ENCODE measurements around the gene COMMD1.

COMMD1 gene

DNA sequence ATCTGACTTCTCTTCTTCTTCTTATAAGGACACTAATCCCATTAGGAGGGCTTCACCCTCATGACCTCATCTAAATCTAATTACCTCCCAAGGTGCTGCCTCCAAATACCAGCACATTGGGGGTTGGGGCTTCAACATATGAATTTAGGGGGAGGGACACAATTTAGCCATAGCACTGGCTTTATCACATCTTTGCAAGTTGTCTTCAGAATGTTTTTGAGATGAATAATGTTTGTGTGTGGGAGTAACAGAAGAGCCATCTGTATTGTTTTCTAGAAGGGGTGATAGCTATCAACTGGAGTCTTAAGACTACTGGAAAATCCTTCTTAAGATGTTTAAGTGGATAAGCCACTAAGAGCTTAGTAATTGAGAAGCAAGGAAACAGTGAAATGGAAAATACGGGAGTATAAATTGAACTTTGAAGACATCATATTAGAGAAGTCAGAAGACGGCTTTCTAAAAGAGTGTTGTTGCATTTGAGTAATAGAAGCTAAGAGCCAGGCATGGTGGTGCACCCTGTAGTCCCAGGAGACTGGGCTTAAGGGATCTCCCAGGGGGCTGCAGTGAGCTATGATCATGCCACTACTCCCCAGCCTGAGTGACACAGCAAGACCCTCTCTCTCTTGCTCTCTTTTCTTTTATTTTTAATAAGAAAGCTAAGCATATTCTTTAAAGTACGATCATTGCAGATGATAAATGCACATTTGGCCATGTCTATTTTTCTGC, 257.8 kb downstream of the COMMD1 start:
- no peaks in the 10 kb centered on the region for H3K9me3 ChIP-seq (ENCODE audit: control insufficient read depth, insufficient read depth, low read depth, low read length)
- ChIA-PET POLR2A (no interaction called here), CTCF (interaction anchor here (0.6 kb wide), 1 partner anchor 996 kb away, joined by 3 read pairs; no protein-coding TSS in a partner anchor)
- no peak overlapping the region for H3K27ac ChIP-seq (ENCODE audit: extremely low read depth, low read depth, low read length)
- TF ChIP-seq ZNF239 (tag by site-specific recombination; IDR thresholded peaks at IDR 0.05), result no peak
- no peak for TF ChIP-seq ZNF791 (tag by site-specific recombination; IDR thresholded peaks at IDR 0.05)
- TF ChIP-seq ZNF404 (tag by site-specific recombination; IDR thresholded peaks at IDR 0.05), result no peak
- TF ChIP-seq, protein P1, sequence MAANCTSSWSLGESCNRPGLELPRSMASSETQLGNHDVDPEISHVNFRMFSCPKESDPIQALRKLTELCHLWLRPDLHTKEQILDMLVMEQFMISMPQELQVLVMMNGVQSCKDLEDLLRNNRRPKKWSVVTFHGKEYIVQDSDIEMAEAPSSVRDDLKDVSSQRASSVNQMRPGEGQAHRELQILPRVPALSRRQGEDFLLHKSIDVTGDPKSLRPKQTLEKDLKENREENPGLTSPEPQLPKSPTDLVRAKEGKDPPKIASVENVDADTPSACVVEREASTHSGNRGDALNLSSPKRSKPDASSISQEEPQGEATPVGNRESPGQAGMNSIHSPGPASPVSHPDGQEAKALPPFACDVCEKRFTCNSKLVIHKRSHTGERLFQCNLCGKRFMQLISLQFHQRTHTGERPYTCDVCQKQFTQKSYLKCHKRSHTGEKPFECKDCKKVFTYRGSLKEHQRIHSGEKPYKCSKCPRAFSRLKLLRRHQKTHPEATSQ (tag by site-specific recombination; IDR thresholded peaks at IDR 0.05), result no peak
- TF ChIP-seq ZNF48 (tag by site-specific recombination; IDR thresholded peaks at IDR 0.05), result no peak
- no peak for TF ChIP-seq ZNF221 (tag by site-specific recombination; IDR thresholded peaks at IDR 0.05; ENCODE audit: borderline replicate concordance)
- TF ChIP-seq, protein P2, sequence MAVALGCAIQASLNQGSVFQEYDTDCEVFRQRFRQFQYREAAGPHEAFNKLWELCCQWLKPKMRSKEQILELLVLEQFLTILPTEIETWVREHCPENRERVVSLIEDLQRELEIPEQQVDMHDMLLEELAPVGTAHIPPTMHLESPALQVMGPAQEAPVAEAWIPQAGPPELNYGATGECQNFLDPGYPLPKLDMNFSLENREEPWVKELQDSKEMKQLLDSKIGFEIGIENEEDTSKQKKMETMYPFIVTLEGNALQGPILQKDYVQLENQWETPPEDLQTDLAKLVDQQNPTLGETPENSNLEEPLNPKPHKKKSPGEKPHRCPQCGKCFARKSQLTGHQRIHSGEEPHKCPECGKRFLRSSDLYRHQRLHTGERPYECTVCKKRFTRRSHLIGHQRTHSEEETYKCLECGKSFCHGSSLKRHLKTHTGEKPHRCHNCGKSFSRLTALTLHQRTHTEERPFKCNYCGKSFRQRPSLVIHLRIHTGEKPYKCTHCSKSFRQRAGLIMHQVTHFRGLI (tag by site-specific recombination; IDR thresholded peaks at IDR 0.05), result no peak
- TF ChIP-seq ZNF544 (tag by site-specific recombination; IDR thresholded peaks at IDR 0.05), result no peak
- TF ChIP-seq ZNF37A (tag by site-specific recombination; IDR thresholded peaks at IDR 0.05), result no peak
- no peak for TF ChIP-seq GLI2 (tag by site-specific recombination; IDR thresholded peaks at IDR 0.05; ENCODE audit: borderline replicate concordance, low read depth)
- TF ChIP-seq, protein P3, sequence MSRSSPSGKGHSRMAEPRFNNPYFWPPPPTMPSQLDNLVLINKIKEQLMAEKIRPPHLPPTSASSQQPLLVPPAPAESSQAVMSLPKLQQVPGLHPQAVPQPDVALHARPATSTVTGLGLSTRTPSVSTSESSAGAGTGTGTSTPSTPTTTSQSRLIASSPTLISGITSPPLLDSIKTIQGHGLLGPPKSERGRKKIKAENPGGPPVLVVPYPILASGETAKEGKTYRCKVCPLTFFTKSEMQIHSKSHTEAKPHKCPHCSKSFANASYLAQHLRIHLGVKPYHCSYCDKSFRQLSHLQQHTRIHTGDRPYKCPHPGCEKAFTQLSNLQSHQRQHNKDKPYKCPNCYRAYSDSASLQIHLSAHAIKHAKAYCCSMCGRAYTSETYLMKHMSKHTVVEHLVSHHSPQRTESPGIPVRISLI (tag by site-specific recombination; IDR thresholded peaks at IDR 0.05), result no peak
- no peak for TF ChIP-seq ZNF658 (tag by site-specific recombination; IDR thresholded peaks at IDR 0.05)
- no peak for TF ChIP-seq ZNF23 (tag by site-specific recombination; IDR thresholded peaks at IDR 0.05; ENCODE audit: borderline replicate concordance)
- H3K4me3 ChIP-seq (ENCODE audit: low read depth, low read length), result no peak overlapping the region
- H3K36me3 ChIP-seq (ENCODE audit: control insufficient read depth in 2 of 2, insufficient read depth in 1 of 2, low read length in 2 of 2), result no peaks in the 10 kb centered on the region
- H3K4me1 ChIP-seq (ENCODE audit: control insufficient read depth, insufficient read depth, low read length), result no peaks in the 10 kb centered on the region

DNA sequence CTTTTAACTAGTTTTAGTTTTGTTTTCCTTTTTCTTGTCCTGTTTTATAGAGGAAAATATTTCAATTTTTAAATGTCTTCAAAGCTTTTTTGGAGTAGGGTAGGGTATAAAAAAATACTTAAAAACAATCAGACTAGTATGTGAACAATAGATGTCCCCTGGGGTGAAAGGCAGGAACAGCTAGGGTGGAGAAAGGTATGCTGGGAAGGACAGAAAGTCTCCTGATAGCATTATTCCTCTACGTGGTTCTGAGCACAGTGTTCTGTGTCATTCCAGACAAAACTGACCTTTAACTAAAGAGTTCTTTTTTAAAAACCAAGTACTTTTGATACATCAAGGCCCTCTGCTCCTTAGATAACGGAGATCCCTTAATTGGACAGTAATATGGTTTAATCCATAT, 258.4 kb downstream of the COMMD1 start:
- POLR2A ChIA-PET, result no interaction called here
- no peak overlapping the region for H3K4me3 ChIP-seq (ENCODE audit: low read depth, low read length)
- no peaks in the 10 kb centered on the region for H3K9me3 ChIP-seq (ENCODE audit: control insufficient read depth, insufficient read depth, low read depth, low read length)
- H3K27ac ChIP-seq (ENCODE audit: extremely low read depth, low read depth, low read length), result no peak overlapping the region
- no peaks in the 10 kb centered on the region for H3K36me3 ChIP-seq (ENCODE audit: control insufficient read depth in 2 of 2, insufficient read depth in 1 of 2, low read length in 2 of 2)
- CTCF ChIA-PET, result interaction anchor here (0.6 kb wide), 1 partner anchor 996 kb away, joined by 3 read pairs; no protein-coding TSS in a partner anchor
- no peak for TF ChIP-seq ZNF529 (tag by site-specific recombination; IDR thresholded peaks at IDR 0.05; ENCODE audit: insufficient replicate concordance)
- TF ChIP-seq FEZF1 (tag by site-specific recombination; IDR thresholded peaks at IDR 0.05), result no peak
- no peak for TF ChIP-seq ZNF610 (tag by site-specific recombination; IDR thresholded peaks at IDR 0.05; ENCODE audit: borderline replicate concordance)
- TF ChIP-seq ZNF24 (tag by site-specific recombination; IDR thresholded peaks at IDR 0.05), result no peak
- TF ChIP-seq ZNF555 (tag by site-specific recombination; conservative IDR thresholded peaks at IDR 0.05), result no peak
- TF ChIP-seq, protein P2 (tag by site-specific recombination; IDR thresholded peaks at IDR 0.05), result no peak
- no peak for TF ChIP-seq TRIM28 (IDR thresholded peaks at IDR 0.05; ENCODE audit: borderline replicate concordance, low read length)
- no peak for TF ChIP-seq ZNF354C (tag by site-specific recombination; IDR thresholded peaks at IDR 0.05; ENCODE audit: borderline replicate concordance, low read depth)
- no peak for TF ChIP-seq ZNF324 (tag by site-specific recombination; IDR thresholded peaks at IDR 0.05)
- no peak for TF ChIP-seq ZNF138 (tag by site-specific recombination; IDR thresholded peaks at IDR 0.05; ENCODE audit: borderline replicate concordance)
- TF ChIP-seq TCF7L2 (IDR thresholded peaks at IDR 0.05; ENCODE audit: borderline replicate concordance, low read depth, low read length), result no peak
- TF ChIP-seq ZNF660 (tag by site-specific recombination; IDR thresholded peaks at IDR 0.05), result no peak
- no peak for TF ChIP-seq OVOL3 (tag by site-specific recombination; IDR thresholded peaks at IDR 0.05)
- TF ChIP-seq, protein P4, sequence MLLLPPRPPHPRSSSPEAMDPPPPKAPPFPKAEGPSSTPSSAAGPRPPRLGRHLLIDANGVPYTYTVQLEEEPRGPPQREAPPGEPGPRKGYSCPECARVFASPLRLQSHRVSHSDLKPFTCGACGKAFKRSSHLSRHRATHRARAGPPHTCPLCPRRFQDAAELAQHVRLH (tag by site-specific recombination; IDR thresholded peaks at IDR 0.05), result no peak
- TF ChIP-seq ZNF629 (tag by site-specific recombination; IDR thresholded peaks at IDR 0.05), result no peak
- TF ChIP-seq ZNF76 (tag by site-specific recombination; IDR thresholded peaks at IDR 0.05; ENCODE audit: borderline replicate concordance, low read depth), result no peak
- no peak for TF ChIP-seq ZNF416 (tag by site-specific recombination; IDR thresholded peaks at IDR 0.05)
- no peaks in the 10 kb centered on the region for H3K4me1 ChIP-seq (ENCODE audit: control insufficient read depth, insufficient read depth, low read length)
